Ascending aorta (tissue), 2 donors: ENCODE data around the gene ZNF394. TPM values are rescaled to one million over a fixed set of nuclear protein-coding genes. Genes with fewer than 3 reads are reported as not detected.
"Not testable (repeated sequence)": the region's sequence is repeated elsewhere in the genome, so short reads cannot be mapped to it uniquely, and the experiment has no call there.

Experiments used
- DNase-seq, 2 donors: peaks; one replicate each; pipeline ENCODE4 v3.0.0-alpha.2; 2019; ENCODE audit warnings: low spot score in 2 of 2
- H3K27ac ChIP-seq, 2 donors: fragments of 200-600 bp; sonication (generic); one replicate each; pipeline ENCODE4 v1.5.1; 2016 to 2017; ENCODE audit warnings: mild to moderate bottlenecking in 1 of 2
- H3K27me3 ChIP-seq: fragments of 200-600 bp; sonication (generic); one replicate; pipeline ENCODE4 v1.5.1; 2017
- H3K36me3 ChIP-seq, 2 donors: fragments of 200-600 bp; sonication (generic); one replicate each; pipeline ENCODE4 v1.5.1; 2016
- H3K4me1 ChIP-seq, 2 donors: fragments of 200-600 bp; sonication (generic); one replicate each; pipeline ENCODE4 v1.5.1; 2016 to 2017; ENCODE audit warnings: mild to moderate bottlenecking in 1 of 2
- H3K4me3 ChIP-seq, 2 donors: fragments of 200-600 bp; sonication (generic); one replicate each; pipeline ENCODE4 v1.5.1; 2016 to 2017; ENCODE audit warnings: mild to moderate bottlenecking in 1 of 2
- H3K9me3 ChIP-seq, 2 donors: fragments of 200-600 bp; sonication (generic); one replicate each; pipeline ENCODE4 v1.5.1; 2016
- intact Hi-C: fragments of 100-400 bp; cut with DNase I; formaldehyde crosslinking; loops from one replicate; pipeline ENCODE4 v1.15.1; 2023
- total RNA-seq: library from RNA; depleted of rRNA; stranded (reverse); fragments of >200 nt; gene quantifications from one replicate; pipeline ENCODE4 v1.1.0, GENCODE V29; 2016
- TF ChIP-seq, protein P1 (sequence below), 3 experiments: fragments of 200-600 bp in 2 of 3; fragments of 450-650 bp in 1 of 3; sonication (generic) in 2 of 3; IDR thresholded peaks; one replicate each; pipeline ENCODE4 v1.5.1; 2016 to 2019; ENCODE audit warnings: antibody characterized with exemption in 3 of 3, mild to moderate bottlenecking in 1 of 3, moderate library complexity in 1 of 3

ZNF394 gene
- total RNA-seq: 25.7 TPM

DNA sequence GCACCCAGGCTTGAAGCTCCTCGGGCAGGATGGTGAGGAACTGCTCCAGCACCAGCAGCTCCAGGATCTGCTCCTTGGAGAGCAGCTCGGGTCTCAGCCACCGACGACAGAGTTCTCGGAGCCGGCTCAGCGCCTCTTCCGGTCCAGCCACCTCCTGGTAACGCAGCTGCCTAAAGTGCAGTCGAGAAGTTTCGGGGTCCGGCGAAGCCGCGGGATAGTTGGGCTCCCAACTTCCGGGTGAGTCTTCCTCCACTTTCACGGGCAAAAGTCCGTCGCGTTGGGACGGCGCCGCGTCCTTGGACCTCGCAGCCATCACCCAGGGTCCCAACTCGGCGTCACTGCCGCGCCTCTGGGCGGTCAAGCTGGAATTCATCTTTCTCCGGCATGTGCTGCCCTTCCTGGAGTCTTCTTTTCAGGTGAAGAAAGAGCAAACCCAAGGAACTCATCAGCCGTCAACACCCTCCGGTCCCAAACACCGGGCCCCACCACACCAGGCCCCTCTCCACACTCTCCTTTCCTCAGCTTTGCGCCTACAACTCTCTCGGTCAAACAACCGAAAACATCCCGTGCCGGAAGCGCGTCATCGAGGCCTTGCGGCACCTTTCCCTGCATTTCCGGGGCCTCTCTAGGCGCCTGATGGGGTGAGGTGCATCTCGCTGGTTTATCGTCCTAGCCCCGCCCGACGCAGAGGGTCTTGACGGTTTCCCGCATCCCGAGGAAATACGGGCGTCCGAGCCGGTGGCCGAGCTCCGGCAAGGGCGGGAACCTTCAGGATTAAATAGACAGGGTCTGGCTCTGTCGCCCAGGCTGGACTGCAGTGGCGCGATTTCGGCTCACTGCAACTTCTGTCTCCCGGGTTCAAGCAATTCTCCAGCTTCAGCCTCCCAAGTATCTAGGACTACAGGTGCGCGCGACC is at the start of gene ZNF394:
TSS of gene ZNF394 (minus strand) at position 561 of the 916 bp plus-strand sequence. CDS start at position 373, 188 bp downstream.
- intact Hi-C loops: loop anchor here (1.0 to 10.0 kb wide), 3 partner anchors 28 to 1215 kb away; partner anchors contain the start of genes BRI3, ZNF789 and ZSCAN25
- Histone ChIP-seq H3K27me3 (no peaks in the 10 kb centered on the region), H3K4me1 (peaks cover 14 to 30% of the 10 kb centered on the region in 2 donors), H3K36me3 (peaks cover 12 to 32% of the 10 kb centered on the region in 2 donors), H3K9me3 (peaks cover 0 to 2% of the 10 kb centered on the region in 2 donors), H3K27ac (peak within 1 kb of the TSS; percentile 91 to 97), H3K4me3 (peak within 1 kb of the TSS; percentile 78 to 81)
- TF ChIP-seq, protein P1, sequence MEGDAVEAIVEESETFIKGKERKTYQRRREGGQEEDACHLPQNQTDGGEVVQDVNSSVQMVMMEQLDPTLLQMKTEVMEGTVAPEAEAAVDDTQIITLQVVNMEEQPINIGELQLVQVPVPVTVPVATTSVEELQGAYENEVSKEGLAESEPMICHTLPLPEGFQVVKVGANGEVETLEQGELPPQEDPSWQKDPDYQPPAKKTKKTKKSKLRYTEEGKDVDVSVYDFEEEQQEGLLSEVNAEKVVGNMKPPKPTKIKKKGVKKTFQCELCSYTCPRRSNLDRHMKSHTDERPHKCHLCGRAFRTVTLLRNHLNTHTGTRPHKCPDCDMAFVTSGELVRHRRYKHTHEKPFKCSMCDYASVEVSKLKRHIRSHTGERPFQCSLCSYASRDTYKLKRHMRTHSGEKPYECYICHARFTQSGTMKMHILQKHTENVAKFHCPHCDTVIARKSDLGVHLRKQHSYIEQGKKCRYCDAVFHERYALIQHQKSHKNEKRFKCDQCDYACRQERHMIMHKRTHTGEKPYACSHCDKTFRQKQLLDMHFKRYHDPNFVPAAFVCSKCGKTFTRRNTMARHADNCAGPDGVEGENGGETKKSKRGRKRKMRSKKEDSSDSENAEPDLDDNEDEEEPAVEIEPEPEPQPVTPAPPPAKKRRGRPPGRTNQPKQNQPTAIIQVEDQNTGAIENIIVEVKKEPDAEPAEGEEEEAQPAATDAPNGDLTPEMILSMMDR (IDR thresholded peaks at IDR 0.05): no peak
- DNase-seq: peak; percentile 39 to 95

DNA sequence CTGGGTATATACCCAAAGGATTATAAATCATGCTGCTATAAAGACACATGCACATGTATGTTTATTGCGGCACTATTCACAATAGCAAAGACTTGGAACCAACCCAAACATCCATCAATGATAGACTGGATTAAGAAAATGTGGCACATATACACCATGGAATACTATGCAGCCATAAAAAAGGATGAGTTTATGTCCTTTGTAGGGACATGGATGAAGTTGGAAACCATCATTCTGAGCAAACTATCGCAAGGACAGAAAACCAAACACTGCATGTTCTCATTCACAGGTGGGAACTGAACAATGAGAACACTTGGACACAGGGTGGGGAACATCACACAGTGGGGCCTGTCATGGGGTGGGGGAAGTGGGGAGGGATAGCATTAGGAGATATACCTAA is 49.5 kb upstream of the ZNF394 start:
- H3K4me3 ChIP-seq, H3K27ac ChIP-seq, H3K27me3 ChIP-seq, DNase-seq, intact Hi-C loops: not testable (repeated sequence)
- H3K4me1 ChIP-seq: peaks cover 6 to 11% of the 10 kb centered on the region in 2 donors
- H3K9me3 ChIP-seq: peaks cover 0 to 14% of the 10 kb centered on the region in 2 donors
- peaks cover 11 to 15% of the 10 kb centered on the region in 2 donors for H3K36me3 ChIP-seq

DNA sequence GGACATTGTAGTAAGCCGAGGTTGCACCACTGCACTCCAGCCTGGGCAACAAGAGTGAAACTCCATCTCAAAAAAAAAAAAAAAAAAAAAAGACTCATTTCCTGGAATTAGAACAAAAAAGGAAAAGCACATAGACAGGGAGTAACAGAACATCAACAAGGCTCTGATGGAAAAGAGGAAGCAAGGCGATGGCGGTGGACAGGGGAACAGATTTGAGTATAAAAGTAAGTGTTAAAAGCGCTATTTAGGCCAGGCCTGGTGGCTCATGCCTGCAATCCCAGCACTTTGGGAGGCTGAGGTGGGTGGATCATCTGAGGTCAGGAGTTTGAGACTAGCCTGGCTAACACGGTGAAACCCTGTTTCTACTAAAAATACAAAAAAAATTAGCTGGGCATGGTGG is 45.2 kb upstream of the ZNF394 start:
- H3K27ac ChIP-seq, DNase-seq, H3K4me1 ChIP-seq, H3K4me3 ChIP-seq, intact Hi-C loops, H3K27me3 ChIP-seq: not testable (repeated sequence)
- peaks cover 11 to 19% of the 10 kb centered on the region in 2 donors for H3K36me3 ChIP-seq
- peaks cover 12 to 42% of the 10 kb centered on the region in 2 donors for H3K9me3 ChIP-seq

DNA sequence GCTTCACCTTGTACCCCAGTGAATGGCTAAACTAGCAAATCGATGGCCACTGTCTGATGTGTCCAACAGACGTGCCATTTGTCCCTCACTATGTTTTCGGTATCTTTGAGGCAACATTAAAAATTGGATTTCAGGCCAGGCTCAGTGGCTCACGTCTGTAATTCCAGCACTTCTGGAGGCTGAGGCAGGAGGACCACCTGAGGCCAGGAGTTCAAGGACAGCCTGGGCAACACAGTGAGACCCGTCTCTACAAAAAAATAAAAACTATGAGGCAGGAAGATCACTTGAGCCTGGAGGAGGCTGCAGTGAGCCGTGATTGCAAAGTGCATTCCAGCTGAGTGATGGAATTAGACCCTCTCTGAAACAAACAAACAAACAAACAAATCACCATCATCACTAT is 43.8 kb upstream of the ZNF394 start:
- H3K9me3 ChIP-seq: peaks cover 16 to 56% of the 10 kb centered on the region in 2 donors
- DNase-seq: no peak
- H3K36me3 ChIP-seq: peaks cover 11 to 19% of the 10 kb centered on the region in 2 donors
- H3K27ac ChIP-seq: no peak overlapping the region
- intact Hi-C loops: no loop called here
- no peak overlapping the region for H3K4me3 ChIP-seq
- no peaks in the 10 kb centered on the region for H3K4me1 ChIP-seq
- H3K27me3 ChIP-seq: no peaks in the 10 kb centered on the region
- TF ChIP-seq, protein P1 (IDR thresholded peaks at IDR 0.05): no peak

DNA sequence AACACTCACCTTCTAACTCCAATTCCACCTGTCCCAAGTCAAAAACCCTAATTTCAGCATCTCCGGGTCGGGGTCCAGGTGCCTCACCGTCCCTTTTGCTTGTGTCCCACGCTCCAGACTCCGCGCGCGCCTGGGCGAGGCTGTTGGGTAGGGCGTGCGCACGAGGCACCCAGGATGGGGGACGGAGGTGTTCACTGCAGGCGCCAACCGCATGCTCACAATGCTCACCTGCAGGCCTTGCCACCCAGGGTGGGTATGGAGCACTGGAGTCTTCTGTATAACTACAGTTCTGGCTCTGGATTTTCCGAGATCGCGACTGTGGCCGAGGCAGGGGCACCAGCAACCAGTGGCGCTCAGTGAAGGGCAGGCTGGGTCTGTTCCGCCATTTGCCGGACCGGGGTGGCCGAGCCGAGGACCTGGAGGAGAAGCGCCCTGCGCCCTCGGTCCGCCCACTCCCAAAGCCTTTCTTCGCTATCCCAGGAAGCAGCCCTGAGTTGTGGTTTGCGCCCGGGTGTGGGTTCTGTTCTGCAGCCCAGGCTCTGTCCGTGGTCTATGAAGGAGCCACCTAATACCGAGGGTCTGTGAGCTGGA is 43.1 kb upstream of the ZNF394 start:
- intact Hi-C loops: no loop called here
- Histone ChIP-seq H3K27ac (no peak overlapping the region), H3K27me3 (no peaks in the 10 kb centered on the region), H3K36me3 (peaks cover 9 to 14% of the 10 kb centered on the region in 2 donors), H3K9me3 (peaks cover 16 to 63% of the 10 kb centered on the region in 2 donors), H3K4me1 (no peaks in the 10 kb centered on the region), H3K4me3 (no peak overlapping the region)
- no peak for DNase-seq
- TF ChIP-seq, protein P1 (IDR thresholded peaks at IDR 0.05): no peak

DNA sequence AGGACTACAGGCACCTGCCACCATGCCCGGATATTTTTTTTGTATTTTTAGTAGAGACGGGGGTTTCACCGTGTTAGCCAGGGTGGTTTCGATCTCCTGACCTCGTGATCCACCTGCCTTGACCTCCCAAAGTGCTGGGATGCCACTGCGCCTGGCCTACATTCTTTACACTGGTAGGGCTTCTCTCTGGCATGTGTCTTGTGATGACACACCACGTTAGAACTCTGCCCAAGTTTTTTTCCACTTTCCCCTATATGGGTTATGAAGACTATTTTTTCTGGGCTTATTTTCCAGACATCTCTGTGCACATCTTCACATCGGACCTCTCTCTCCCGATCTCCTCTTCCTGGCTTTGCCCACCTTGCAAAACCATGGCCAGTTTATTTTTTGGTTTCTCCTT is 41.1 kb upstream of the ZNF394 start:
- Histone ChIP-seq H3K36me3 (peaks cover 0 to 4% of the 10 kb centered on the region in 2 donors), H3K27ac (no peak overlapping the region), H3K4me1 (no peaks in the 10 kb centered on the region), H3K4me3 (no peak overlapping the region), H3K9me3 (peaks cover 16 to 53% of the 10 kb centered on the region in 2 donors), H3K27me3 (no peaks in the 10 kb centered on the region)
- no peak for DNase-seq
- intact Hi-C loops: no loop called here
- TF ChIP-seq, protein P1 (IDR thresholded peaks at IDR 0.05): no peak
